Non-pigmented ciliary epithelial cell (primary cell): ENCODE results near the gene RRM1.

ENCODE experiments used
- DNase-seq: peaks from one replicate; pipeline ENCODE4 v3.0.0-alpha.2; 2010; ENCODE audit warnings: low read depth

RRM1 gene

GRCh38 chr11:4187055-4187988, 92.7 kb downstream of the RRM1 start:
- peak; percentile 17 for DNase-seq
